Vagina (tissue), 2 donors: Measurements from ENCODE around the gene EFEMP2.

ENCODE experiments used
- POLR2A ChIP-seq, 2 donors: fragments of 450-650 bp; IDR thresholded peaks; one replicate each; pipeline ENCODE4 v1.6.1; 2017; ENCODE audit warnings: antibody characterized with exemption in 2 of 2, mild to moderate bottlenecking in 2 of 2, moderate library complexity in 2 of 2
- POLR2AphosphoS5 ChIP-seq, 2 donors: sonication (generic); formaldehyde crosslinking; IDR thresholded peaks; one replicate each; pipeline ENCODE4 v1.9.0; 2017; ENCODE audit warnings: antibody characterized with exemption in 2 of 2, mild to moderate bottlenecking in 2 of 2, low read depth in 1 of 2; ENCODE audit not compliant: insufficient read depth in 1 of 2
- TF ChIP-seq, protein P1 (sequence below), 3 experiments: fragments of 450-650 bp in 2 of 3; fragments of 200-600 bp in 1 of 3; sonication (generic) in 1 of 3; IDR thresholded peaks; one replicate each; pipeline ENCODE4 v1.5.1; 2017 to 2019; ENCODE audit warnings: antibody characterized with exemption in 3 of 3, mild to moderate bottlenecking in 2 of 3, moderate library complexity in 2 of 3

DNA sequence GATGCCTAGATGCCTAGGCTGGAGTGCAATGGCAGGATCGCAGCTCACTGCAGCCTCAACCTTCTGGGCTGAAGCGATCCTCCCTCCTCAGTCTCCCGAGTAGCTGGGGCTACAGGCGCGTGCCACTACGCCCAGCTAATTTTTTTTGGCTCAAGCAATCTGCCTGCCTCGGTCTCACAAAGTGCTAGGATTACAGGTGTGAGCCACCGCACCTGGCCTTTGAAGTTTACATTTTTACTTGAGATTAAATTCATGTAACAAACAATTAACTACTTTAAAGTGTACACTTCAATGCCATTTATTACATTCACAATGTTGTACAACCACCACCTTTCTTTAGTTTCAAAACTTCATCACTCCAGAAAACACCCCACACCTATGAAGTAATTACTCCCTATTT, 31.1 kb upstream of the EFEMP2 start:
- TF ChIP-seq, protein P1, sequence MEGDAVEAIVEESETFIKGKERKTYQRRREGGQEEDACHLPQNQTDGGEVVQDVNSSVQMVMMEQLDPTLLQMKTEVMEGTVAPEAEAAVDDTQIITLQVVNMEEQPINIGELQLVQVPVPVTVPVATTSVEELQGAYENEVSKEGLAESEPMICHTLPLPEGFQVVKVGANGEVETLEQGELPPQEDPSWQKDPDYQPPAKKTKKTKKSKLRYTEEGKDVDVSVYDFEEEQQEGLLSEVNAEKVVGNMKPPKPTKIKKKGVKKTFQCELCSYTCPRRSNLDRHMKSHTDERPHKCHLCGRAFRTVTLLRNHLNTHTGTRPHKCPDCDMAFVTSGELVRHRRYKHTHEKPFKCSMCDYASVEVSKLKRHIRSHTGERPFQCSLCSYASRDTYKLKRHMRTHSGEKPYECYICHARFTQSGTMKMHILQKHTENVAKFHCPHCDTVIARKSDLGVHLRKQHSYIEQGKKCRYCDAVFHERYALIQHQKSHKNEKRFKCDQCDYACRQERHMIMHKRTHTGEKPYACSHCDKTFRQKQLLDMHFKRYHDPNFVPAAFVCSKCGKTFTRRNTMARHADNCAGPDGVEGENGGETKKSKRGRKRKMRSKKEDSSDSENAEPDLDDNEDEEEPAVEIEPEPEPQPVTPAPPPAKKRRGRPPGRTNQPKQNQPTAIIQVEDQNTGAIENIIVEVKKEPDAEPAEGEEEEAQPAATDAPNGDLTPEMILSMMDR (IDR thresholded peaks at IDR 0.05) = no peak
- TF ChIP-seq POLR2A (IDR thresholded peaks at IDR 0.05) (no peak), POLR2AphosphoS5 (IDR thresholded peaks at IDR 0.05; ENCODE audit: insufficient read depth in 1 of 2, low read depth in 1 of 2) (no peak)
